ENCODE measurements around the gene ATM.
"Not testable (repeated sequence)": the region's sequence is repeated elsewhere in the genome, so short reads cannot be mapped to it uniquely, and the experiment has no call there.

ATM gene

GRCh38 chr11:108221911-108222573, 825 bp upstream of the ATM start:
- in situ Hi-C loops (cut with MboI; ENCODE audit: low sequenced_read_pairs) = no loop called here

GRCh38 chr11:108223348-108224149, 682 bp downstream of the ATM start:
- in situ Hi-C loops (cut with MboI; ENCODE audit: low sequenced_read_pairs) = no loop called here

GRCh38 chr11:108224366-108224765, 1.5 kb downstream of the ATM start:
- in situ Hi-C loops (cut with MboI; ENCODE audit: low sequenced_read_pairs) = no loop called here

GRCh38 chr11:108224911-108225786, 2.3 kb downstream of the ATM start:
- in situ Hi-C loops (cut with MboI; ENCODE audit: low sequenced_read_pairs) = no loop called here

GRCh38 chr11:108226036-108226435, 3.2 kb downstream of the ATM start:
- in situ Hi-C loops (cut with MboI; ENCODE audit: low sequenced_read_pairs) = no loop called here

- in situ Hi-C loops (cut with MboI; ENCODE audit: low sequenced_read_pairs) = no loop called here
Measured at GRCh38 chr11:108228251-108228650, 5.4 kb downstream of the ATM start.

- in situ Hi-C loops (cut with MboI; ENCODE audit: low sequenced_read_pairs) = no loop called here
Measured at GRCh38 chr11:108233277-108233945, 10.5 kb downstream of the ATM start.

GRCh38 chr11:108235192-108235591, 12.3 kb downstream of the ATM start:
- in situ Hi-C loops (cut with MboI; ENCODE audit: low sequenced_read_pairs) = no loop called here

GRCh38 chr11:108235633-108236032, 12.8 kb downstream of the ATM start:
- in situ Hi-C loops (cut with MboI; ENCODE audit: low sequenced_read_pairs) = no loop called here

- in situ Hi-C loops (cut with MboI; ENCODE audit: low sequenced_read_pairs) = no loop called here
Measured at GRCh38 chr11:108237058-108237481, 14.2 kb downstream of the ATM start.

GRCh38 chr11:108239076-108239475, 16.2 kb downstream of the ATM start:
- in situ Hi-C loops (cut with MboI; ENCODE audit: low sequenced_read_pairs) = no loop called here

- in situ Hi-C loops (cut with MboI; ENCODE audit: low sequenced_read_pairs) = no loop called here
Measured at GRCh38 chr11:108241330-108242037, 18.6 kb downstream of the ATM start.

GRCh38 chr11:108242422-108242821, 19.6 kb downstream of the ATM start:
- in situ Hi-C loops (cut with MboI; ENCODE audit: low sequenced_read_pairs) = no loop called here

GRCh38 chr11:108246308-108246707, 23.4 kb downstream of the ATM start:
- in situ Hi-C loops (cut with MboI; ENCODE audit: low sequenced_read_pairs) = no loop called here

- in situ Hi-C loops (cut with MboI; ENCODE audit: low sequenced_read_pairs) = no loop called here
Measured at GRCh38 chr11:108246885-108247284, 24.0 kb downstream of the ATM start.

- in situ Hi-C loops (cut with MboI; ENCODE audit: low sequenced_read_pairs) = no loop called here
Measured at GRCh38 chr11:108253176-108253575, 30.3 kb downstream of the ATM start.

GRCh38 chr11:108269583-108269982, 46.7 kb downstream of the ATM start:
- in situ Hi-C loops (cut with MboI; ENCODE audit: low sequenced_read_pairs) = no loop called here

- in situ Hi-C loops (cut with MboI; ENCODE audit: low sequenced_read_pairs) = not testable (repeated sequence)
Measured at GRCh38 chr11:108276985-108277616, 54.2 kb downstream of the ATM start.

- in situ Hi-C loops (cut with MboI; ENCODE audit: low sequenced_read_pairs) = no loop called here
Measured at GRCh38 chr11:108278546-108278945, 55.7 kb downstream of the ATM start.

GRCh38 chr11:108278954-108279353, 56.1 kb downstream of the ATM start:
- in situ Hi-C loops (cut with MboI; ENCODE audit: low sequenced_read_pairs) = no loop called here
